Neural progenitor cell (in vitro differentiated cells): ENCODE measurements around the gene MBTPS1.

Source experiments
- CTCF ChIP-seq: fragments of 200-600 bp; sonication (generic); IDR thresholded peaks from 2 replicates; pipeline ENCODE4 v1.5.1; 2017; ENCODE audit warnings: antibody characterized with exemption, mild to moderate bottlenecking
- EZH2 ChIP-seq: fragments of 200-600 bp; sonication (generic); IDR thresholded peaks from 2 replicates; pipeline ENCODE4 v1.6.1; 2017; ENCODE audit warnings: antibody characterized with exemption, mild to moderate bottlenecking, moderate library complexity

- TF ChIP-seq CTCF (no peak), EZH2 (no peak)
Measured at GRCh38 chr16:84052071-84052622, 64.6 kb downstream of the MBTPS1 start.
